Gastrocnemius medialis (tissue), 4 donors: Measurements from ENCODE around the gene POLD3. TPM values are rescaled to one million over a fixed set of nuclear protein-coding genes. Genes with fewer than 3 reads are reported as not detected.

Experiments
- ATAC-seq, 2 donors: fragments of 150-250 bp; one replicate each; pipeline ENCODE4 v1.9.1; 2016
- DNase-seq, 2 donors: peaks; one replicate each; pipeline ENCODE4 v3.0.0-alpha.2; 2019
- H3K27ac ChIP-seq, 4 donors: fragments of 200-600 bp; sonication (generic); 1 replicate in 1 of 4; 2 replicates in 3 of 4; pipeline ENCODE4 v1.5.1; 2016 to 2018; ENCODE audit warnings: mild to moderate bottlenecking in 2 of 4, moderate library complexity in 1 of 4
- H3K27me3 ChIP-seq, 3 donors: fragments of 200-600 bp; sonication (generic) in 2 of 3; 1 replicate in 1 of 3; 2 replicates in 2 of 3; pipeline versions ENCODE4 v1.5.1 to v1.6.0; 2016 to 2019; ENCODE audit warnings: mild to moderate bottlenecking in 1 of 3, moderate library complexity in 1 of 3
- H3K36me3 ChIP-seq, 2 donors: fragments of 200-600 bp; sonication (generic) in 1 of 2; one replicate each; pipeline ENCODE4 v1.5.1; 2017 to 2018
- H3K4me1 ChIP-seq, 2 donors: fragments of 200-600 bp; sonication (generic) in 1 of 2; one replicate each; pipeline ENCODE4 v1.5.1; 2016 to 2017; ENCODE audit warnings: mild to moderate bottlenecking in 2 of 2
- H3K4me3 ChIP-seq, 4 donors: fragments of 200-600 bp; sonication (generic) in 3 of 4; 1 replicate in 1 of 4; 2 replicates in 3 of 4; pipeline ENCODE4 v1.5.1; 2016 to 2019; ENCODE audit warnings: mild to moderate bottlenecking in 2 of 4
- H3K9me3 ChIP-seq, 3 donors: fragments of 200-600 bp; sonication (generic) in 2 of 3; 1 replicate in 1 of 3; 2 replicates in 2 of 3; pipeline ENCODE4 v1.5.1; 2016 to 2019
- POLR2A ChIP-seq, 2 donors: fragments of 450-650 bp; IDR thresholded peaks; one replicate each; pipeline ENCODE4 v1.6.1; 2017; ENCODE audit warnings: antibody characterized with exemption in 2 of 2, mild to moderate bottlenecking in 2 of 2, moderate library complexity in 2 of 2
- in situ Hi-C, 4 donors: fragments of 200-750 bp; cut with MboI; loops; one replicate each; pipeline versions ENCODE4 v1.15.0 to v1.8.0; 2017; ENCODE audit warnings: low sequenced_read_pairs in 4 of 4
- intact Hi-C: fragments of 100-400 bp; cut with DNase I; formaldehyde crosslinking; loops from one replicate; pipeline ENCODE4 v1.15.1; 2023; ENCODE audit warnings: low total_unique reads
- total RNA-seq, 4 donors: library from RNA; depleted of rRNA; stranded (reverse); fragments of >200 nt; gene quantifications; one replicate each; pipeline versions ENCODE4 v1.1.0 to v1.2.3, GENCODE V29; 2016
- TF ChIP-seq, protein P1 (sequence below), 5 experiments: fragments of 450-650 bp in 3 of 5; fragments of 200-600 bp in 2 of 5; sonication (generic) in 2 of 5; IDR thresholded peaks in 4 of 5; conservative IDR thresholded peaks in 1 of 5; 1 replicate in 4 of 5; 2 replicates in 1 of 5; pipeline ENCODE4 v1.5.1; 2016 to 2019; ENCODE audit warnings: antibody characterized with exemption in 5 of 5, mild to moderate bottlenecking in 3 of 5, moderate library complexity in 3 of 5

POLD3 gene
- total RNA-seq, 4 donors from 2014 or later = 4.6 to 6.4 (median 5.8) TPM

- TF ChIP-seq, protein P1, sequence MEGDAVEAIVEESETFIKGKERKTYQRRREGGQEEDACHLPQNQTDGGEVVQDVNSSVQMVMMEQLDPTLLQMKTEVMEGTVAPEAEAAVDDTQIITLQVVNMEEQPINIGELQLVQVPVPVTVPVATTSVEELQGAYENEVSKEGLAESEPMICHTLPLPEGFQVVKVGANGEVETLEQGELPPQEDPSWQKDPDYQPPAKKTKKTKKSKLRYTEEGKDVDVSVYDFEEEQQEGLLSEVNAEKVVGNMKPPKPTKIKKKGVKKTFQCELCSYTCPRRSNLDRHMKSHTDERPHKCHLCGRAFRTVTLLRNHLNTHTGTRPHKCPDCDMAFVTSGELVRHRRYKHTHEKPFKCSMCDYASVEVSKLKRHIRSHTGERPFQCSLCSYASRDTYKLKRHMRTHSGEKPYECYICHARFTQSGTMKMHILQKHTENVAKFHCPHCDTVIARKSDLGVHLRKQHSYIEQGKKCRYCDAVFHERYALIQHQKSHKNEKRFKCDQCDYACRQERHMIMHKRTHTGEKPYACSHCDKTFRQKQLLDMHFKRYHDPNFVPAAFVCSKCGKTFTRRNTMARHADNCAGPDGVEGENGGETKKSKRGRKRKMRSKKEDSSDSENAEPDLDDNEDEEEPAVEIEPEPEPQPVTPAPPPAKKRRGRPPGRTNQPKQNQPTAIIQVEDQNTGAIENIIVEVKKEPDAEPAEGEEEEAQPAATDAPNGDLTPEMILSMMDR (IDR thresholded peaks at IDR 0.05 in 4 of 5, conservative IDR thresholded peaks at IDR 0.05 in 1 of 5) = no peak
- TF ChIP-seq POLR2A (IDR thresholded peaks at IDR 0.05) = no peak
- ATAC-seq = no peak
- in situ Hi-C loops (no loop called here), intact Hi-C loops (no loop called here)
- H3K27ac ChIP-seq = no peak overlapping the region
- H3K9me3 ChIP-seq = no peaks in the 10 kb centered on the region
- no peak for DNase-seq
- no peaks in the 10 kb centered on the region for H3K36me3 ChIP-seq
- peaks cover under 1% of the 10 kb centered on the region in 2 donors for H3K4me1 ChIP-seq
- no peak overlapping the region for H3K4me3 ChIP-seq
- no peaks in the 10 kb centered on the region for H3K27me3 ChIP-seq
Measured at GRCh38 chr11:74687237-74688023, 95.0 kb downstream of the POLD3 start.

DNA sequence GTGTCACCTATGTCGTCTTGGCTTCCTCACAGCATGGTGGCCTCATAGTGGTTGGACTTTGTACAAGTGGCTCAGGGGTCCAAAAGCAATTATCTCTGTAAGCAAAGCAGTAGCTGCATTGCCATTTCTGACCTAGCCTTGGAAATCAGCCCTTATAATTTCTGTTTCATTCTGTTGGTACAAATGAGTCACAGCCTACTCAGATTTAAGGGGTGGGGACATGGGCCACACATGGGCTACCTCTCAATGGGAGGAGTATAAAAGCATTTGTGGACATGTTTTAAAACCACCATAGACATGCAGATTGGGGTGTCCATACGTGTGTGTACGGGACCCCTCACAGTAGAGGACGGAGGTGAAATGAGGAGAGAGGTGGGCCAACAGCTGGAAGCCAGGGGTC is 97.3 kb downstream of the POLD3 start:
- in situ Hi-C loops = no loop called here
- Histone ChIP-seq H3K4me1 (no peaks in the 10 kb centered on the region), H3K36me3 (no peaks in the 10 kb centered on the region), H3K27me3 (no peaks in the 10 kb centered on the region), H3K27ac (no peak overlapping the region), H3K9me3 (no peaks in the 10 kb centered on the region), H3K4me3 (no peak overlapping the region)
- no peak for DNase-seq
- no peak for ATAC-seq
- TF ChIP-seq, protein P1 (IDR thresholded peaks at IDR 0.05 in 4 of 5, conservative IDR thresholded peaks at IDR 0.05 in 1 of 5) = no peak
- TF ChIP-seq POLR2A (IDR thresholded peaks at IDR 0.05) = no peak
- intact Hi-C loops = no loop called here

DNA sequence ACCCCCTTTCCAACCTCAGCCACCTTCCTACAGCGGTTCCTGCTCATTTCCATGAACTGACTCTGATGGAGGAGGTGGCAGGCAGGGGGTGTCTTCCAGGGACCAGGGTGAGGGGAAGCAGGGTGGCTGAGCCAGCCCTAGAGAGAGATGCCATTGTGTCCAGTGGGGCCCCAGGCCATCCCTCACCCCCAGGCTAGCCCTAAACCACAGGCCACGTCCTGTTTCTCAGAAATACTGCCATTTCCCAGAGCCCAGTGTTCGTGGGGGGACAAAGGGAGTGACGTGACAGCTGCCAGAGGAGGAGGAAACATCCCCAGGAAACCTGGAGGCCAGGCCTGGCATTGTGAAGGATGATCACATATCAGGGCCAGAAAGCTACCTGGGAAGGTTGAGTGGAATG is 99.4 kb downstream of the POLD3 start:
- in situ Hi-C loops = no loop called here
- H3K27me3 ChIP-seq = no peaks in the 10 kb centered on the region
- H3K4me3 ChIP-seq = no peak overlapping the region
- intact Hi-C loops = no loop called here
- ATAC-seq = no peak
- no peaks in the 10 kb centered on the region for H3K36me3 ChIP-seq
- TF ChIP-seq POLR2A (IDR thresholded peaks at IDR 0.05) = no peak
- TF ChIP-seq, protein P1 (IDR thresholded peaks at IDR 0.05 in 4 of 5, conservative IDR thresholded peaks at IDR 0.05 in 1 of 5) = no peak
- H3K27ac ChIP-seq = no peak overlapping the region
- no peak for DNase-seq
- peaks cover 5 to 11% of the 10 kb centered on the region in 2 donors for H3K4me1 ChIP-seq
- H3K9me3 ChIP-seq = no peaks in the 10 kb centered on the region

Other genes with a start within 250 kb of the POLD3 start
- gene PGM2L1, start 194.1 kb upstream of the POLD3 start, total RNA-seq = 1 to 10 TPM; 3.7 to 9.7 (median 7.9) TPM
- gene KCNE3, start 125.0 kb upstream of the POLD3 start, total RNA-seq = 1 to 10 TPM in 2 of 4 donors, under 1 TPM in 2; 0.24 to 2.8 (median 1.1) TPM
- gene LIPT2, start 98.9 kb upstream of the POLD3 start, total RNA-seq = 10 to 100 TPM in 1 of 4 donors, 1 to 10 TPM in 3; 3.5 to 11.2 (median 8.3) TPM
- gene CHRDL2, start 138.8 kb downstream of the POLD3 start, total RNA-seq = under 1 TPM in 1 of 4 donors, not detected in 3; 0.20 TPM
- gene RNF169, start 156.3 kb downstream of the POLD3 start, total RNA-seq = 10 to 100 TPM; 17.1 to 25.2 (median 21.0) TPM